T47D (cell line): ENCODE data around the gene NOM1.

ENCODE experiments used
- DNase-seq, 2 experiments: peaks; one replicate each; pipeline versions ENCODE4 v3.0.0 to v3.0.0-alpha.2; 2011 to 2012; ENCODE audit warnings: low read depth in 1 of 2, low spot score in 1 of 2
- JUND ChIP-seq: IDR thresholded peaks from 2 replicates; pipeline ENCODE4 v1.6.1; 2012; ENCODE audit warnings: low read depth
- in situ Hi-C: cut with HindIII; loops from 2 replicates; pipeline ENCODE4 v1.10.0; 2016; ENCODE audit warnings: low sequenced_read_pairs, low pct_unique_long_range_greater_than_20kb

The NOM1 gene

DNA sequence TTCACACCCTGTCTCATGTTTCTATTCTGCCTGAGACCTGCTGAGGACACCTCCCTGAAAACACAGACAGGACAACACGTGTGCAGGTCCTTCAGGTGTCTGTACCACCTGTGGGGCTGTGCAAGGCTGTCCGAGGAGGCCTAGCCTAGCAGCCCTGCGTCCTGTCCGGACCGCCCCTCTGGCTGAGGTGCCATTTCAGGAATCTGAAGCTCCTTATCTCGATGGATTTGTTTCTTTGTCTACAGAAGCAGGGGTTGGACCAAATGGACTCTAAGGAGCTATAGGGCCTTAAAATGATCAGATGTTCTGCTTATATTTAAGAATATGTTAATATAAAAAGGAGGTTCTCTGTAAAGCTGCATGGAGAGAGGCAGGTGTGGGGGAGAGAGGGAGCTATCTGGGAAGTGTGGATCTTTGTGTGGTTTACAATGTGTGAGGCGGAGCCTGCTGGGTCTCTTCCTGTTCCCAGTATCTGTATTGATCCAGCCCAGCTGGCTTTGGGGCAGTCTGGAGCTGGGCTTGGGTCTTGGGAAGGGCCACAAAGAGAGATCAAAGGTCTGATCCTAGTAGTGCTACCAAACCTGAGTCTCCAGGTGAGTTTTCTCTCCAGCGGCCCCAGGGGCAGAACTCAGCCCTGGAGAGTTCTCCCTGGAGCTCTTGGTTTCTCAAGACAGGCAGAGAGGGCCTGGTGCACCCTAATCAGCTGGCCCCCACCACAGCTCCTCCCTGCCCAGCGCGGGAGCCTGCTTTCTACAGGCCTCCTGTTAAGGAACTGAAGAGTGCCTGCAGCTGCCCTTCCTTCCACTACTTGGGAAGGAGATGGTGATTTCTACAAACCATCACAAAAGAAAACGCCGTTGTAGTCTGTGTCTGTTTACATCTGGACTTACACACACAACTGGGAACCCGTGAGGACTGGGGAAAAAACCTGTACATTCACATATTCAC is 64.4 kb downstream of the NOM1 start:
- in situ Hi-C loops, result no loop called here
- no peak for DNase-seq
- TF ChIP-seq JUND, result no peak

DNA sequence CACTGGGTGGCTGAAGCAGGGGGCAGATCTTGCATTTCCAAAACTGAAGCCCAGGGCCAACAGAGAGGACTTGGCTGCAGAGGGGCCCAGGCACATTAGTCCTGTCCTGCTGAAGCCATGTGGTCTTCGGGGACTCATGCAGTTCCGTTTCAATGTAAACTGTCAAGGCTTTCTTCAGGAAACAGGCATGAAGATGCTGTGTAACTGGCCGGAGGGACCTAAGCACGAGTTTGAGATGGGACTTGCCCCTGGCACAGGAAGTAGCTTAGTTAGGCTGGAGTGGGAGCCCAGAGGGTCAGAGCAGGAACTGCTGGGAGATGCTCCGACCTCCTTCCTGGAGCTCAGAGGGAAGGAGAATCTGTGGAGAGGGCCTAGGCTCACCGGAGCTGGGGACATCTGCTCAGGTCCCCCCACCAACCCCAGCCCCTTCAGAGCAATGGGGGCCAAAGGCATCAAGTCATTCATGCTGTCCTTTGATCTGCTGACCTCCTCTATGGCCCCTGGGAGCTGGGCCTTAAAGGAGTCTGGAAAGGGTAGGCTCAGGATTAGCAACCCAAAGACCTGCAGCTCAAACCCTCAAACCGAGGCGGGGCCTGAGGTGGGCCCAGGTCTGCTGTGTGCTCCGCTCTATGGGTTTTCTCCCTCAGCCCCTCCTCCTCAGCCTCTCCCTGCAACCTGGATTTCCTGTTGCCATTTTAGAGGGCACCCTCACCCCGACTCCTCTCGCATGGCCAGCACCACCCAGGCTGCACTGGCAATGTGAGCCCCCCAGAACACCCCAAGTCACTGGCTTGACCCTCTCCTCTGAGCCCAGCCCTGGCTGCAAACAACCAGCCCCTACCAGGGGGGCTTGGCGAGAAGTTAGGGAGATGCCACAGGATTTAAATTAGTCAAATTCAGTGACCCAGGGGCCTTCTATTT is 65.4 kb downstream of the NOM1 start:
- in situ Hi-C loops, result no loop called here
- no peak for TF ChIP-seq JUND
- no peak for DNase-seq

DNA sequence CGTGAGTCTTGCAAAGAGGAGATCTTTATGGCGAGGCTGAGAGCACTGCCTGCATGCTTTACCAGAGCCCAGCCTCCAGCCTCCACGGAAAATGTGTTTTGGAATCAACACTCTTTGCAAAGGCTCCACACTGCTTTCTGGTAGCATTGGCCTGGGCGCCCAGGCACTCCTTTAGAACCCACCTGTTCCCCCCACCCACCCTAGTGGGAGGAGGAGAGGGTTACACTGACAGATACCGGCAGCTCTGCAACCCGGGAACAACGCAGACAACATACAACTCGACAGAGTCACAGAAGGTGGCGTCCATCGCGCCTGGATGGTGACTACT is 66.5 kb downstream of the NOM1 start:
- in situ Hi-C loops, result no loop called here

DNA sequence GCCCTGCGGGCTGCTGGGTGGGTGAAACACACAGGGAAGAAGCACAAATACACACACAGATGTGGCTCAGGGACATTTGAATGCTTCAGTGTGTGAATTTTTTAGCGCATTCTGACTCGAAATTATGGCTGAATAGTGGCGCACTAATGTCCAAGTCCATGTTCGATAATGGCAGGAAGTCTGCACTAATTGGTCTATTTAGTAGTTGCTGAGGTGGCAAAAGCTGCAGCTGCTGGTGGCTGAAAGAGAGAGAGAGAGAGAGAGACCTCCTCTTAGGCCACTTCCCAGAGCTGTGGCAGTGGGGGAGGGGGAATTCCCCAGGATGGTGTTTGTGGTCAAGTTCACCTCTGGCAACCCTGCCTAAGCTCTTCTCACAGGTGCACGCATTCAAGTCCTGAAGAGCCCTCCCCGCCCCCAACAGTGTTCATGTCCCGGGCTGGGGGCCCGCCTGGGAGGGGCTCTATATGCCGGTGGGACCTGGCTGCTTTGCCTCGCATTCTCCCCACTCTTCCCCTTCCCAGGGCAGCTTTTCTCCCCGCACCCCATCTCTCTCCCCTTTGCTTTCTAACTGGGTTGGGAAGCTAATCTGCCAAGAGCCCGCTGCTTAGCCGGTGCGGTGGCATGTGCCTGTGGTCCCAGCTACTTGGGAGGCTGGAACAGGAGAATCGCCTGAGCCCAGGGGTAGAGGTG is 67.0 kb downstream of the NOM1 start:
- in situ Hi-C loops, result no loop called here
- no peak for TF ChIP-seq JUND
- DNase-seq, result no peak

More for the DNA sequence above, 66.5 kb downstream of the NOM1 start:
- no peak for TF ChIP-seq JUND
- no peak for DNase-seq

DNA sequence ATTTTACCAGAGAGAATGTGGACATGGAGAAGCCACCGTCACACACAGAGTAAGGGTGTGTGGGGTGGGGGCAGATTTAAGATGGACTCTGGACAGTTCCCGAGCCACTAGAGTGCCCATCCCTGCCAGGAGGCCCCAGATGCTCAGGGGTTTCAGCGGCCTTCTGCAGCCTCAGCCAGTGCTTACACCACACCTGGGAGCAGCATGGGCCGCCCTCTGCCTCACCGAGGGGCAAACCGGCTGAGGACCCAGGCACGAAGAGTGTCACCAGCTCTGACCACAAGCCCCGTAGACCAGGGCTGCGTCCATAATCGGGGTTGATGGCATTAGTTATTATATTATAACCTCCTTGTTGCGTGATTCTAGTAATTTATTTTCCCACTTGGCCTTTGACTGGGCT is 67.6 kb downstream of the NOM1 start:
- in situ Hi-C loops, result no loop called here
- DNase-seq, result no peak
- TF ChIP-seq JUND, result no peak

DNA sequence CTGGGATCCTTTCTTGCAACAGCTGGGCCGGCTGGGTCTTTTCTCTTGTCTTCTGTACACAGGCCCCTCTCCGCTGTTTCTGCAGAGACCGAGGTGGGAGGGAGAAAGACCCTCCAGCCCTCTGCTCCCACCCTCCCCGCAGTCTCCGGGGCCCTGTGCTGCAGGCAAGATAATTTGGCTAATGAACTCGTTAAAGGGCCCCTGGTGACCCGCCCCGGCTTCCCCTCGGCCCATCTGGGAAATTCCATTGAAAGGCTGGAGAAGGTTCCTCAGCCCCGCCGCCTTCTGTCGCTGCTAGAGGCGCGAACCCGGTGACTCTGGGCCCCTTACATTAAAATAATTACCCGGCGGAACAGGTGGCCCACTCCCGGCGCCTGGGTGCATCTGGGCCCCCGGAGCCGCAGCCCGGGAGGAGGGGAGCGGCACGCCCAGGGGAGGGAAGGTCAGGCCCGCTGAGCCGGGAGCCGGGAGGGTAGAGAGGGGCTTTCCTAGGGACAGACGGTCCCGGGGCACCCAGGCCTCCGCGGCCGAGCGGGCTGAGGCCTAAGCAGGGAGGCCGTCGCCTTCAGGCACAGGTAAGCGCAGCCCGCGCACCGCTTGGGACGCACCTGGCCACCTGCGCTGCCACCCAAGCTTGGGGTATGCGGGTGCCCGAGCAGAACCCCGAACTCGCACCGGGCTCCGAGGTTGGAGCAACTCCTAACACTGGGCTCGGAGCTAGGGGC is 68.3 kb downstream of the NOM1 start:
- TF ChIP-seq JUND, result no peak
- in situ Hi-C loops, result no loop called here
- DNase-seq, result no peak

DNA sequence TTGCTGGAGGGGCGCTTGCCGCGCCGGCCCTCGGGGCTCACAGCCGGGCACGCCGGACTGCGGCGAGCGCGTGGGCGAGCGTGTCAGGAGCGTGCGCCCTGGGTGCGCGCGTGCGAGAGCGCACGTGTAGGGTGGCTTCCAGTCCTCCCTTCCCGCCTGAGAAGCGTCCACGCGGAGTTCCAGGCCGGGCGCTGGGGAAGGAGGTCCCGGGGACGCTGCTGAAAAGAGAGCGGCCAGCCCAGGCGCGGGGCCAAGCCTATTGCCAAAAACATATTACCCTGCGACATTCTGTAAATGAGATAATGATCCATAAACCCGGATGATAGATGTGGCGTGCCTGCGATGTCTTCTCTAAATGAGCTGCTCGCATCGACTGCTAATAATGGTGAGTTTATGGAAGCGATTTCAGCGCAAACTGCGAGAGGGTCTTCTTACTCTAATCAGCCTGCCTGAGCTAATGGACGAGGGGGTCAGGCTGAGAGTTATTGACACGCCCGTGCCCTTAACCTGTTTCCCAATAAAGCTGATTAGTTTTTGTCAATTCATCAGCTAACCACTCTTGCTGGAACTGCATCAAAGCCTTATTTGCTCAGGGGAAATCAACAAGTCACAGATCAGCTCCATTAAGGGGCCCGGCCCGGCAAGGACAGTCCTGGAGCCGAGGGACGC is 69.0 kb downstream of the NOM1 start:
- DNase-seq, result no peak
- no peak for TF ChIP-seq JUND
- in situ Hi-C loops, result no loop called here

DNA sequence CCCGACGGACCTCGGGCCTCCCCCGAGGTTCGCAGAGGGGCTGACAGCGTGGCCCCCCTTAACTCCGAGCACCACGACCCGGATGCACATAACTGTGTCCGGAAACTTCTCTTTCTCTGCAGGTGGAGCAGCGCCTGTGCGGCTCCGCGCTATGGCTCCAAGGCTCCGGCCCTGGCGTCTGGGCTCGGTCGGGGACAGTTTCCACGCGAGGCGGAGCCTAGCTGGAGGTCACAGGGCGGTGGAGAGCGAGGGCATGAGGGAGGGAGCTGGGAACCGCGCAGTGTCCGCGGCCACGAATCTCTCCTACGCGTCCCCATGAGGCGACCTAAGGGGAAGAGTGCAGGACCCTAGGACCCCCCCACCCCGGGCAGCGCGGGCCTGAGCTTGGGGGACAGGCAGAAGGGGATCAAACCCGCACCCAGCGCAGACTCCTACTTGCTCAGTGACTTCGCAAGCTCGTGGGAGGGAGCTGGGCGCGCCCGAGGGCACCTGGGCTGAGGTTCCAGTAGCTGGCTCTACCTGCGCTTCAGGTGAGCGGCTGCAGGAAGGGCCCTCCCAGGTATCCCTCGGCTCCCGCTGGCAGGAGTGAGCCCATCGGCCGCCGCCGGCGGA is 69.6 kb downstream of the NOM1 start:
- in situ Hi-C loops, result no loop called here
- peak; percentile 71 to 81 for DNase-seq
- no peak for TF ChIP-seq JUND

DNA sequence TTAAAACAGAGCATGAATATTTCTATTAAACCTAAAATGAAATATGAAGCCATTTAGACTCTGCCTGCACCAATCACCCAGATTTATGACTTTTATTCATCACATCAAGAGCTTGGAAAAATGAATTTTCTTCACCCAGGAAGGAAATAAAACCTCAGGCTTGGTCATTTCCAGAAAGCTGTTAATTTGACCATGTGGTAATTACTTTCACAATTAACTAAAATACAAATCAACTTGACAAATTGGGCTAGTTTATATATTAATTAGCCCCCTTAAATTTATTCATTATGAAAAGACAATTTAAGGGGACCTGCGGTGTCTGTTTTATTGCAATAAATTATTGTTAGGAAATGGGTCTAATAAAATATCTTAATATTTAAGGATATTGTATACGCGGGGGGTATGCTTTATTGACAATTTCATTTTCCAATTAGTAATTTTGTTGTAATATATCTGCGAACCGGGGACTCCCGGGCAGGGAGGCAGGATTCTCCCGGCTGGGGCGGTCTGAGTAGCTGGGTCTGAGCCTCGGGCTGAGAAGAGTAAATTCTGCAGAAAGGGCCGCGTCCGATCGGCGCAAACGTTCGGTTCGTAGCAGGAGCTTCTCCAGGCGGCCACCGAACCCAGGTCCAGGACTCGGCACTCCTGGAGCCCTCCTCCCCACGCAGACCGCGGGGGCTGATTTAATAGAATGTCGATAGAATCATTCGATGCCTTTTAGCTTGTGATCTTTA is 70.4 kb downstream of the NOM1 start:
- in situ Hi-C loops, result no loop called here
- no peak for TF ChIP-seq JUND
- DNase-seq, result no peak

DNA sequence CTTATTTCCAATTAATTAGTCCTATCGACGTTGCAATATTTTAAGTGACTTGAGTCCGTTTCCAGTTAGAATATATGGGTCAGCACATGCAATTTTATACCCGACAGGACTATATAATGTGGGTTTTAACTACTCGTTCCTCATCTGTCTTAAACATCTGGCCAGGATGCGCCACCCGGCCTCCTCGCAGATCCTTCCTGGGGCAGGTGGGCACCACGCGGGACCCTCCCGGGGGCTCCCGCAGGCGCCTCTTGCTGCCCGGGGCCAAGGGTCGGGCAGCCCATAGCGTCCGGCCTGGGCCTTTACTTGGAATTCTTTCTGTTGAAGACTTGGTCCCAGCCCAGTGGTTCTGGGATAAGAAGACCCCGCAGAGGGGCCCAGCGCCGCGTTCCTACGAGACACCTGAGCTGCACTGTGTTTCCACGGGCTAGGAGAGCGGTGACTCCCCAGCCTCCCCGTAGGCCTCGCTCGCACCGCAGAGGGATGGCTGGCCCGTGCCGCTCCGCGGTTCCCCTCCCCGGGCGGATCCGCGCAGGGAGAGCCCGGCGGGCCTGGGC is 71.1 kb downstream of the NOM1 start:
- in situ Hi-C loops, result no loop called here
- TF ChIP-seq JUND, result no peak
- no peak for DNase-seq
